ENCODE results near the gene TRPC4AP. TPM values are rescaled to one million over a fixed set of nuclear protein-coding genes. Genes with fewer than 3 reads are reported as not detected.
A peak's percentile ranks its signal among the peaks of the same experiment; 100 is the strongest.
"Not testable (repeated sequence)": the region's sequence is repeated elsewhere in the genome, so short reads cannot be mapped to it uniquely, and the experiment has no call there.

TRPC4AP gene
- total RNA-seq, 2 donors from 2014 or later = 84.2 to 103 TPM

DNA sequence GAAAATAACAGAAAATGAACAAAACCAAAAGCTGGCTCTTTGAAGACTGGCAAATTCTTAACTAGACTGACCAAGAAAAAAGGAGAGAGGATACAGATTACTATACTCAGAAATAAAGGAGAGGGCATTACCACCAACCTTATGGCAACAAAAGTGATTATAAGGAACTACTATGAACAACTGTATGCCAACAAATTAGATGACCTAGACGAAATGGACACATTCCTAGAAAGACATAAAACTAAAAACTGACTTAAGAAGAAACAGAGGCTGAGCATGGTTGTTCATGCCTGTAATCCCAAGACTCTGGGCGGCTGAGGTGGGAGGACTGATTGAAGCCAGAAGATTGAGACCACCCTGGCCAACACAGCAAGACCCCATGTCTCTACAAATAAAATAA, 33.5 kb downstream of the TRPC4AP start:
- H3K4me3 ChIP-seq (ENCODE audit: low read length) = no peak overlapping the region
- DNase-seq = no peak
- peaks cover 38% of the 10 kb centered on the region for H3K36me3 Mint-ChIP-seq (ENCODE audit: low read depth)
- H3K27ac ChIP-seq (ENCODE audit: low read depth, low read length) = no peak overlapping the region
- peaks cover 2% of the 10 kb centered on the region for H3K9me3 Mint-ChIP-seq
- H3K9ac ChIP-seq (ENCODE audit: extremely low read depth, low read length, poor library complexity, severe bottlenecking) = no peak overlapping the region
- H3K27me3 ChIP-seq (ENCODE audit: control insufficient read depth, insufficient read depth, low read length, poor library complexity, severe bottlenecking) = no peaks in the 10 kb centered on the region
- H3K4me1 ChIP-seq (ENCODE audit: control insufficient read depth, insufficient read depth, low read length) = no peaks in the 10 kb centered on the region
- H3K27me3 Mint-ChIP-seq (ENCODE audit: insufficient read depth) = no peaks in the 10 kb centered on the region
- no peaks in the 10 kb centered on the region for H3K9me3 ChIP-seq (ENCODE audit: control insufficient read depth, low read length)
- H3K4me3 Mint-ChIP-seq = no peak overlapping the region
- peaks cover 9% of the 10 kb centered on the region for H3K4me1 Mint-ChIP-seq
- no peak for TF ChIP-seq CTCF (conservative IDR thresholded peaks at IDR 0.05)
- 83 to 98% methylated on average over 1 to 2 of the region's 2 CpGs for WGBS, 2 experiments (ENCODE audit: insufficient coverage in 1 of 2, insufficient read length in 1 of 2)
- H3K36me3 ChIP-seq (ENCODE audit: control insufficient read depth, insufficient read depth, low read length) = peaks cover 46% of the 10 kb centered on the region
- no peak overlapping the region for H3K27ac Mint-ChIP-seq

DNA sequence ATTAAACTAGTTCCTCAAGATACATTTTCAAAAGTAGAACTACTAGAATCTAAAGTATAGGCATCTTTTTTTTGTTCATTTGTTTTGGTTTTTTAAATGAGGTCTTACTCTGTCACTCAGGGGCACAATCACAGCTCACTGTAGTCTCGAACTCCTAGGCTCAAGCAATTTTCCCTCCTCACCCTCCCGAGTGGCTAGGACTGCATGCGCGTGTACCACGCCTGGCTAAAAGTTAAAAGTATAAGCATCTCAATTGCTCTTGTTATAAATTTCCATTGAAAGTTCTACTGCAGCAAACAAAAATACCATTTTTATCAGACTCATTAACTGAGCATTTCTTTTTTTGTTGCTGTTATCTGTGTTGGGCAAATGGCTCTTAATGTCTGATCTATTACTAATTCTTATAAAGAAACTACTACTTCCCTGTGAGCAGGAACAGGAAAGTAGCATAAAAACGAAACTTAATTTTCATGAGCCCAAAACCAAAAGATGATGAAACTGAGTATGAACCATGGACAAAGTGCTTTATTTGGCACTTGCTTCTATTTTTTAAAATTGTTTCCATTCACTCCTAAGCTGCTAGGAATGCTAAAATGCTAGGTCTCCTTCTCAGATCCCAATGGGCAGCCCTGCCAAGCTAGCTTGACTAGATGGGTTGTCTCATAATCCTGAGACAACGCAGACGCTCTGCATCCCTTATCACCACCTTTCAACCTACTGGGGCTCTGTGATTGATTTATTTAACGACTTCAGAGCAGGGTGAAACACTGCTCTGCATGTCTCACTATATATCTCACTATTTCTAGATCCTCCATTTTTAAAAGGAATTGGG, 36.9 kb downstream of the TRPC4AP start:
- Histone ChIP-seq H3K4me1 (ENCODE audit: control insufficient read depth, insufficient read depth, low read length) (no peaks in the 10 kb centered on the region), H3K9me3 (ENCODE audit: control insufficient read depth, low read length) (no peaks in the 10 kb centered on the region), H3K36me3 (ENCODE audit: control insufficient read depth, insufficient read depth, low read length) (peaks cover 59% of the 10 kb centered on the region), H3K4me3 (ENCODE audit: low read length) (no peak overlapping the region), H3K9ac (ENCODE audit: extremely low read depth, low read length, poor library complexity, severe bottlenecking) (no peak overlapping the region), H3K27me3 (ENCODE audit: control insufficient read depth, insufficient read depth, low read length, poor library complexity, severe bottlenecking) (no peaks in the 10 kb centered on the region), H3K27ac (ENCODE audit: low read depth, low read length) (no peak overlapping the region)
- Mint-ChIP-seq H3K27me3 (ENCODE audit: insufficient read depth) (no peaks in the 10 kb centered on the region), H3K4me1 (peaks cover 11% of the 10 kb centered on the region), H3K9me3 (peaks cover 2% of the 10 kb centered on the region), H3K27ac (peak overlapping the region; percentile 22), H3K4me3 (no peak overlapping the region), H3K36me3 (ENCODE audit: low read depth) (peaks cover 33% of the 10 kb centered on the region)
- DNase-seq = no peak
- TF ChIP-seq CTCF (conservative IDR thresholded peaks at IDR 0.05) = no peak
- WGBS, 2 experiments (ENCODE audit: insufficient coverage in 1 of 2, insufficient read length in 1 of 2) = 91 to 94% methylated on average over 9 of the region's 9 CpGs

DNA sequence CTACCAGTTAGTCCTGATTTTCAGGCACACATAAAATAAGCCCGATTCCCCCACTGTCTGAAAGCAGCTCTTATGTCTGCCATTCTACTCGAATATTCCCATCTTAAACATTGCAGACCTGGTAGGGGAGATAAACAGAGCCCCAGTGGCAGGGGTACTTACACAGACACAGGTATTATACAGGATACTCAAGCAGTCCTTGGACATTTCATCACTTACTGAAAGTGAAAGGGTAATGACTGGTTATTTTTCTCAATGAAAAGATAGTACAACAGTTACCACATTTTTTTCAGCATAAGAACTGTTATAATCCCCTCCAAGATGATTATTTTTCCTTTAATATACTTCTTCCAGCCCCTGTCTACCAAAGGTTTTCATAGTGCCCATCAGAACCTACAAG, 37.8 kb downstream of the TRPC4AP start:
- DNase-seq = no peak
- Mint-ChIP-seq H3K4me3 (no peak overlapping the region), H3K9me3 (no peaks in the 10 kb centered on the region), H3K36me3 (ENCODE audit: low read depth) (peaks cover 35% of the 10 kb centered on the region), H3K27ac (no peak overlapping the region), H3K4me1 (peaks cover 11% of the 10 kb centered on the region), H3K27me3 (ENCODE audit: insufficient read depth) (no peaks in the 10 kb centered on the region)
- TF ChIP-seq CTCF (conservative IDR thresholded peaks at IDR 0.05) = no peak
- Histone ChIP-seq H3K27me3 (ENCODE audit: control insufficient read depth, insufficient read depth, low read length, poor library complexity, severe bottlenecking) (no peaks in the 10 kb centered on the region), H3K4me3 (ENCODE audit: low read length) (no peak overlapping the region), H3K27ac (ENCODE audit: low read depth, low read length) (no peak overlapping the region), H3K9me3 (ENCODE audit: control insufficient read depth, low read length) (no peaks in the 10 kb centered on the region), H3K9ac (ENCODE audit: extremely low read depth, low read length, poor library complexity, severe bottlenecking) (no peak overlapping the region), H3K4me1 (ENCODE audit: control insufficient read depth, insufficient read depth, low read length) (no peaks in the 10 kb centered on the region), H3K36me3 (ENCODE audit: control insufficient read depth, insufficient read depth, low read length) (peaks cover 66% of the 10 kb centered on the region)
- whole genome bisulfite sequencing, 2 experiments (ENCODE audit: insufficient coverage in 1 of 2, insufficient read length in 1 of 2) = 92% methylated on average over 2 of the region's 2 CpGs; no CpG with 5 or more reads in 1 of the 2 experiments

- not testable (repeated sequence) for H3K4me1 ChIP-seq (ENCODE audit: control insufficient read depth, insufficient read depth, low read length); H3K27me3 Mint-ChIP-seq (ENCODE audit: insufficient read depth); H3K9me3 ChIP-seq (ENCODE audit: control insufficient read depth, low read length); H3K9ac ChIP-seq (ENCODE audit: extremely low read depth, low read length, poor library complexity, severe bottlenecking); H3K27ac ChIP-seq (ENCODE audit: low read depth, low read length); H3K27me3 ChIP-seq (ENCODE audit: control insufficient read depth, insufficient read depth, low read length, poor library complexity, severe bottlenecking); H3K4me3 Mint-ChIP-seq; H3K4me3 ChIP-seq (ENCODE audit: low read length); DNase-seq; H3K9me3 Mint-ChIP-seq
- Mint-ChIP-seq H3K27ac (peak overlapping the region; percentile 86), H3K36me3 (ENCODE audit: low read depth) (peaks cover 50% of the 10 kb centered on the region), H3K4me1 (peaks cover 11% of the 10 kb centered on the region)
- WGBS, 2 experiments (ENCODE audit: insufficient coverage in 1 of 2, insufficient read length in 1 of 2) = 91 to 95% methylated on average over 4 of the region's 5 CpGs
- H3K36me3 ChIP-seq (ENCODE audit: control insufficient read depth, insufficient read depth, low read length) = peaks cover 81% of the 10 kb centered on the region
Measured at GRCh38 chr20:35052616-35053015, 40.0 kb downstream of the TRPC4AP start.
